ENCODE data around the gene DNAH8.
A peak's percentile ranks its signal among the peaks of the same experiment; 100 is the strongest.

DNAH8 gene, protein sequence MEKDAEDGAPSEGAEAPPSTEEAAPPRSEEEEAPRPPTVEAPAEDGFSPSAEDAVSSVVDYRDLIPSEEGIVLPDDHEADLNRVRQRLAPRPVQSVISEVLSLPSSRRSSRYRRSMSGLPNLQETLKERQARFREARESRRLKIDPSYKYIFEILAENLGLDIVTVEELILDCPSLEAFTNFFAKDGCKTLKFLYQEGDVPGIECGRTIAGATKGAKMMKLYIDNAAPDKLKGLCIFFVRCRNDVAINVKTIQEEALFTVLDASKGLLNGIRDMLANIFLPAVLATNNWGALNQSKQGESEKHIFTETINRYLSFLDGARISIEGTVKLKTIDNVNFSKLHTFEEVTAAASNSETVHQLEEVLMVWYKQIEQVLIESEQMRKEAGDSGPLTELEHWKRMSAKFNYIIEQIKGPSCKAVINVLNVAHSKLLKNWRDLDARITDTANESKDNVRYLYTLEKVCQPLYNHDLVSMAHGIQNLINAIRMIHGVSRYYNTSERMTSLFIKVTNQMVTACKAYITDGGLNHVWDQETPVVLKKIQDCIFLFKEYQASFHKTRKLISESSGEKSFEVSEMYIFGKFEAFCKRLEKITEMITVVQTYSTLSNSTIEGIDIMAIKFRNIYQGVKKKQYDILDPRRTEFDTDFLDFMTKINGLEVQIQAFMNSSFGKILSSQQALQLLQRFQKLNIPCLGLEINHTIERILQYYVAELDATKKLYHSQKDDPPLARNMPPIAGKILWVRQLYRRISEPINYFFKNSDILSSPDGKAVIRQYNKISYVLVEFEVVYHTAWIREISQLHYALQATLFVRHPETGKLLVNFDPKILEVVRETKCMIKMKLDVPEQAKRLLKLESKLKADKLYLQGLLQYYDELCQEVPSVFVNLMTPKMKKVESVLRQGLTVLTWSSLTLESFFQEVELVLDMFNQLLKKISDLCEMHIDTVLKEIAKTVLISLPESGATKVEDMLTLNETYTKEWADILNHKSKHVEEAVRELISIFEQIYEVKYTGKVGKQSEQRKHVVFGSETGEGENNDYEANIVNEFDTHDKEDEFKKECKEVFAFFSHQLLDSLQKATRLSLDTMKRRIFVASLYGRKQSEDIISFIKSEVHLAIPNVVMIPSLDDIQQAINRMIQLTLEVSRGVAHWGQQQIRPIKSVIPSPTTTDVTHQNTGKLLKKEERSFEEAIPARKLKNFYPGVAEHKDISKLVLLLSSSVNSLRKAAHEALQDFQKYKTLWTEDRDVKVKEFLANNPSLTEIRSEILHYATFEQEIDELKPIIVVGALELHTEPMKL (N-terminal part only)

DNA sequence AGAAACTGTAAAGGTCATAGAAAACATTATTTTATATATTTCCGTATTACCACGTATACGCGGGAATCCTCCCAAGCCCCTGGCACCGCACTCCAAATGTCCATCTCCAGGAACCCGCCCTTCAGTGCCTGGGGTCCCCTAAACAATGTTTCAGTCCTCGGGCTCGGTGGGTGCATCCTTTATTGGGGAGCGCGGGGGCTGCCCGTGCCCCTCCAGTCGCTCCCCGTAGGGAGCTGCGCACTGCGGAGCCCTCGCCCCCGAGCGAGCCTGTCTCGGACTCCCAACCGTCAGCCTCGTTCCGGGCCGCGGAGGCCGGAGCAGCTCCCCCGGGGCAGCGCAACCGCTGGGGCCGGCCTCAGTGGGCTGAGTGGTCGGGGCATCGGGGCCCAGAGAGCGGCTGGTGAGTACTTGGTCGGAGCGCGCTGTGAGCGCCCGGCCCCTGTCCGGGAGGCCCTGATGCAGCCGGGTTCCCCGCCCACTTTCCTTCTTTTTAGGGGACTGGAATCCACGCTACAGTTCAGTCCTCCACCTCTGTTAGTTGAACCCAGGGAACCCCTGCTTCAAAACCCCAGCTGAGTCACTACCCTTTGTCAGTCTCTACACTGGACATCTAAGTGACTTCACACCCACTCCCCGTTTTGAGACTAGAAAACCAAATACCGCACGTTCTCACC, at the start of gene DNAH8:
Gene DNAH8, plus strand, starts transcription at position 296 of the 674 bp plus-strand sequence. CDS start 7,499 bp downstream, outside the sequence.
- DNase-seq (ENCODE audit: low spot score): no peak

- peak; percentile 47 for DNase-seq (ENCODE audit: low spot score)
These were observed 43.1 kb upstream of the DNAH8 start for GRCh38 chr6:38671885-38672467.

GRCh38 chr6:38673397-38674165, 41.5 kb upstream of the DNAH8 start:
- DNase-seq (ENCODE audit: low spot score): no peak

- DNase-seq (ENCODE audit: low spot score): no peak
These were observed 38.7 kb upstream of the DNAH8 start for GRCh38 chr6:38676236-38676973.

GRCh38 chr6:38676974-38677544, 38.1 kb upstream of the DNAH8 start:
- no peak for DNase-seq (ENCODE audit: low spot score)

- DNase-seq (ENCODE audit: low spot score): peak; percentile 23
These were observed 36.8 kb upstream of the DNAH8 start for GRCh38 chr6:38678178-38678760.

GRCh38 chr6:38679668-38680067, 35.4 kb upstream of the DNAH8 start:
- no peak for DNase-seq (ENCODE audit: low spot score)

- DNase-seq (ENCODE audit: low spot score): no peak
These were observed 33.3 kb upstream of the DNAH8 start for GRCh38 chr6:38681850-38682249.

GRCh38 chr6:38684237-38684636, 30.9 kb upstream of the DNAH8 start:
- DNase-seq (ENCODE audit: low spot score): no peak

DNA sequence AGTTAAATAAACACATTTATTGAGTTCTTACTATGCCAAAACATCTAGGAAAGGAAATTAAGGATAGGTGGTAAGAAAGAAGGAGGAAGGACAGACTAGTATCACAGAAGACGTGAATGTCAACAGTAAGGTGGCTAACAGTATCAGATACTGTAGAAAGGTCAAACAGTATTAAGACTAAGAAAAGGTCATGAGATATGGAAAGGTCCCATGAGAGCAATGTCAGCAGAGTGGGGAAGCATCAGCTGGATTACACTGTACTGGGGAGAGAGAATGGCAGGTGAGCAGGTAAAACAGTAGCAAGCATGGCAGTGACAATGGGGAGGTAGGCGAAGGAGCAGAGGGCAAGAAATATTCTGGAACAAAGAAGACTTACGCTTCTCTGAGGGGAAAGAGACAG, 30.2 kb upstream of the DNAH8 start:
- no peak for DNase-seq (ENCODE audit: low spot score)

DNA sequence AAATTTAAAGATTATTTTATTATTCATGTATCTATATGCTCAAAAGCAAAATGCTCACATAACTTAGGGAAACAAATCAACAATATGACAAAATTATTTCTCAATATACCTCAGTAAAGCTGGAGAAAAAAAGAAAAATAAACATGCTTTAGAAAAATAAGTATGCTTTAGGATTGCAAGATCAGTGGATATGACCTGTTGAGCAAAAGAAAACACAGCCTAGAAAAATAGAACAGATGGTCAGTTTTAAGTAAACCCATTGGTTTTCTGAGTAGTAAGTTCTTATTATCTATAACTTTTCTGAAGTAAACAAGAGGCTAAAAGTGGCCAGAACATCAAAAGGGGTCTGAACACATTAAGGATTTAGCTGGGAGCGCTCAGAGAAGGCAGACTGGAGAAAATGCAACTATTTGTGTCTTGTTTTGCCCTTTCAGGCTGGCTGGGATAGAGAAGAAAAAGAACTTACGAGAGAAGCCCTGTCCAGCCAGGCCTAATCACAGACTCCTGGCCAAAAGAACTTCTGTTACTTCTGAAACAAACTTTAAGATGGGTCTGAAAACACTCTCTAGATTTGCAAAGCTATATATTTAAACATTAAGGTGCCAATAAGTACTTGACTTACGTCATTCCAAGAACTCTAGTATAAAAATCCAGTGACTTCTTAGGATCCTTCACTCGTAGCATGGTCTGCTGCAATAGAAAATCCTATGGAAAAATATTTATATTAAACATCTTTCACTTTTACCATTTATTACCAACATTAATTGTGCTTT, 28.7 kb upstream of the DNAH8 start:
- DNase-seq (ENCODE audit: low spot score): no peak

DNA sequence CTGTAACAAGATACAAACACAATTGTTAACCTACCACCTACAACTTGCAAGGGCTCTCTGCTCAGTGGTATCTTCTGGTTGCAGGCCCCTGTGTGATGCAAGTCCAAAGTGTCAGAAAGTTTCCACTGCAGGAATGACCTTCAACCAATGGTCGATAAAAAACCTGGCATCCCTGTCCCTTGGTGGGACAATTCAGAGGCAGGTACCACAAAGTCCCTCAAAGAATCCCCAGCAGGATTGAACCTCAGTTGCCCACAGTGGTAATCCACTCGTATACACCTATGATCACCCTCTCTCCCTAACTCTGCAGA, 28.1 kb upstream of the DNAH8 start:
- no peak for DNase-seq (ENCODE audit: low spot score)

- no peak for DNase-seq (ENCODE audit: low spot score)
These were observed 27.6 kb upstream of the DNAH8 start for GRCh38 chr6:38687549-38687948.

DNA sequence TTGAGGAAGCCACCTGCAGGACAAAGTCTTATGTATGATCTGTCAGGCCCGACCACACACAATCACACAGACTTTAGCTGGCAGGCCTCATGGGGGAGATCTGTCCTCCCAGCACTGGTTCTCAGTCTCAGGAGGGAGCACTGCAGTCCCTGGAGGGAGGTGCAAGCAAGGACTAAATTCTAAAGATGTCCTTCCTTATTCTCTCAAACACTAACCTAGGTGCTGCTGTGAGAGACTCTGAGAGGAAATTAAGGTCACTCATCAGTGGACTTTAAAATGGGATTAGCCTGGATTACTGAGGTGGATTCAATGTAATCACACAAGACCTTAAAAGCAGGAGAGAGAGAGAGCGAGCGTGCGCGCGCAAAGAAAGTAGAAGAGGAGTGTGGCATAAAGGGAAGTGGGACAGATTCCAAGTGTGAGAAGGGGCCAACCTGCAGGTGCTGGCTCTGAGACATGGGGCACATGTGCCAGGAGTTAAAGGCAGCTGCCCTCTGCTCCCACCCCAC, 26.5 kb upstream of the DNAH8 start:
- DNase-seq (ENCODE audit: low spot score): peak; percentile 18

- DNase-seq (ENCODE audit: low spot score): peak; percentile 48
These were observed 19.7 kb upstream of the DNAH8 start for GRCh38 chr6:38695227-38695900.

- no peak for DNase-seq (ENCODE audit: low spot score)
These were observed 19.2 kb upstream of the DNAH8 start for GRCh38 chr6:38695933-38696332.

DNA sequence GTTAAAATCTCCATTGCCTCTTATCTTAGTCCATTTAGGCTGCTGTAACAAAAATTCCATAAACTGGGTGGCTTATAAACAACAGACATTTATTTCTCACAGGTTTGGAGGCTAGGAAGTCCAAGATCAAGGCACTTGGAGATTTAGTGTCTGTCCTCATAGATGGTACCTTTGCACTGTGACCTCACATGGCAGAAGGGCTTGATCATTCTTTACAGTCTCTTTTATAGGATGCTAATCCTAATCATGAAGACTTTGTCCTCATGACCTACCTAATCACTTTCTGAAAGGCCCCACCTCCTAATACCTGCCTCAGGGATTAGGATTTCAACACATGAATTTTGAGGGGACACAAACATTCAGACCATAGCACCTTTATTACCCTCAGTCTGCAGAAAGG, 18.8 kb upstream of the DNAH8 start:
- DNase-seq (ENCODE audit: low spot score): no peak

GRCh38 chr6:38697846-38698245, 17.3 kb upstream of the DNAH8 start:
- DNase-seq (ENCODE audit: low spot score): no peak

Measured in Ammon's horn (tissue), 1 donor.